HG03439 (cell line): ENCODE data around the gene ZFHX2.

ENCODE experiments used
- ATAC-seq: cut with Tn5 transposase; IDR thresholded peaks from one replicate; pipeline ENCODE4 v1.9.1; 2021; ENCODE audit warnings: mild to moderate bottlenecking, moderate library complexity; ENCODE audit not compliant: unreplicated experiment

Gene ZFHX2

GRCh38 chr14:23481362-23481970, 70.1 kb downstream of the ZFHX2 start:
- no peak for ATAC-seq

GRCh38 chr14:23478109-23478759, 73.3 kb downstream of the ZFHX2 start:
- ATAC-seq = no peak

GRCh38 chr14:23470947-23471346, 80.6 kb downstream of the ZFHX2 start:
- ATAC-seq = no peak
